CD14-positive monocyte (primary cell): ENCODE data around the gene STMND1. TPM values are rescaled to one million over a fixed set of nuclear protein-coding genes. Genes with fewer than 3 reads are reported as not detected.

ENCODE experiments used
- DNase-seq, 3 donors: peaks; one replicate each; pipeline ENCODE4 v3.0.0-alpha.2; 2011 to 2022
- H2AFZ ChIP-seq: 2 replicates; pipeline ENCODE4 v1.6.0; 2012; ENCODE audit warnings: mild to moderate bottlenecking, low read depth, low read length, inconsistent platforms; ENCODE audit not compliant: insufficient read depth, poor library complexity, severe bottlenecking
- H3K27ac ChIP-seq, 2 donors: 1 replicate in 1 of 2; 2 replicates in 1 of 2; pipeline ENCODE4 v1.5.1; 2012 to 2013; ENCODE audit warnings: low read length in 2 of 2, control low read depth in 1 of 2, inconsistent platforms in 1 of 2, low read depth in 1 of 2, mild to moderate bottlenecking in 1 of 2
- H3K27me3 ChIP-seq, 2 donors: one replicate each; pipeline versions ENCODE4 v1.6.0 to v1.6.1; 2011 to 2013; ENCODE audit warnings: low read length in 2 of 2; ENCODE audit not compliant: control insufficient read depth in 2 of 2, insufficient read depth in 2 of 2
- H3K36me3 ChIP-seq, 2 donors: replicated peaks in 1 of 2; 1 replicate in 1 of 2; 2 replicates in 1 of 2; pipeline versions ENCODE4 v1.5.1 to v1.6.1; 2012 to 2013; ENCODE audit warnings: low read length in 2 of 2, control low read depth in 1 of 2, inconsistent platforms in 1 of 2, mild to moderate bottlenecking in 1 of 2; ENCODE audit not compliant: insufficient read depth in 2 of 2, control insufficient read depth in 1 of 2
- H3K4me1 ChIP-seq, 2 donors: 1 replicate in 1 of 2; 2 replicates in 1 of 2; pipeline versions ENCODE4 v1.5.1 to v1.6.1; 2012 to 2013; ENCODE audit warnings: low read length in 2 of 2, control low read depth in 1 of 2, inconsistent platforms in 1 of 2, mild to moderate bottlenecking in 1 of 2, moderate library complexity in 1 of 2; ENCODE audit not compliant: insufficient read depth in 2 of 2, control insufficient read depth in 1 of 2
- H3K4me2 ChIP-seq: replicated peaks from 2 replicates; pipeline ENCODE3; 2012; ENCODE audit warnings: low read length, moderate library complexity, mild to moderate bottlenecking; ENCODE audit not compliant: poor library complexity, severe bottlenecking; ENCODE audit errors: extremely low read depth
- H3K4me3 ChIP-seq, 3 experiments: fragments of 200-600 bp in 1 of 3; sonication (generic) in 1 of 3; replicated peaks in 1 of 3; 1 replicate in 2 of 3; 2 replicates in 1 of 3; pipeline ENCODE4 v1.5.1; 2011 to 2013; ENCODE audit warnings: low read length in 3 of 3, mild to moderate bottlenecking in 3 of 3, control low read depth in 2 of 3, low read depth in 2 of 3, inconsistent platforms in 1 of 3, moderate library complexity in 1 of 3
- H3K79me2 ChIP-seq: 2 replicates; pipeline ENCODE4 v1.6.0; 2012; ENCODE audit warnings: mild to moderate bottlenecking, control low read depth, inconsistent platforms, low read length, moderate library complexity; ENCODE audit not compliant: insufficient read depth
- H3K9ac ChIP-seq: 2 replicates; pipeline ENCODE4 v1.6.0; 2017; ENCODE audit warnings: low read length, mild to moderate bottlenecking; ENCODE audit not compliant: insufficient read depth, poor library complexity, severe bottlenecking
- H3K9me3 ChIP-seq, 2 donors: replicated peaks in 1 of 2; 1 replicate in 1 of 2; 2 replicates in 1 of 2; pipeline versions ENCODE4 v1.5.1 to v1.6.1; 2012 to 2013; ENCODE audit warnings: low read length in 2 of 2, control low read depth in 1 of 2; ENCODE audit not compliant: control insufficient read depth in 1 of 2, insufficient read depth in 1 of 2
- H4K20me1 ChIP-seq: 2 replicates; pipeline ENCODE4 v1.6.0; 2012; ENCODE audit warnings: mild to moderate bottlenecking, low read length, control low read depth, moderate library complexity; ENCODE audit not compliant: insufficient read depth
- H3K27ac Mint-ChIP-seq, 7 donors: one replicate each; pipeline ENCODE4 v1.8.0; 2020; ENCODE audit warnings: mild to moderate bottlenecking in 7 of 7, mixed read lengths in 7 of 7, moderate library complexity in 6 of 7, inconsistent platforms in 2 of 7
- H3K27me3 Mint-ChIP-seq, 3 donors: one replicate each; pipeline ENCODE4 v1.8.0; 2021 to 2022; ENCODE audit warnings: low read depth in 3 of 3, mild to moderate bottlenecking in 3 of 3, mixed read lengths in 3 of 3, moderate library complexity in 3 of 3, inconsistent platforms in 1 of 3
- H3K36me3 Mint-ChIP-seq, 2 donors: one replicate each; pipeline ENCODE4 v1.8.0; 2020; ENCODE audit warnings: mixed read lengths in 2 of 2, inconsistent platforms in 1 of 2, mild to moderate bottlenecking in 1 of 2
- H3K4me1 Mint-ChIP-seq: one replicate; pipeline ENCODE4 v1.8.0; 2020; ENCODE audit warnings: mild to moderate bottlenecking, mixed read lengths
- H3K4me3 Mint-ChIP-seq, 2 donors: one replicate each; pipeline ENCODE4 v1.8.0; 2020; ENCODE audit warnings: mild to moderate bottlenecking in 2 of 2, mixed read lengths in 2 of 2, moderate library complexity in 1 of 2
- H3K9me3 Mint-ChIP-seq, 7 donors: one replicate each; pipeline ENCODE4 v1.8.0; 2020 to 2022; ENCODE audit warnings: mixed read lengths in 7 of 7, mild to moderate bottlenecking in 6 of 7, moderate library complexity in 6 of 7, inconsistent platforms in 2 of 7
- WGBS: methylation state at CpG from one replicate; pipeline ENCODE4 v1.1.5; 2013; ENCODE audit warnings: missing lambda C conversion rate; ENCODE audit not compliant: insufficient coverage; 5-methylcytosine and 5-hydroxymethylcytosine counted together
- intact Hi-C, 2 donors: fragments of 100-400 bp; cut with micrococcal nuclease; formaldehyde crosslinking; loops; one replicate each; pipeline versions ENCODE4 v1.15.0 to v1.15.1; 2023
- polyA plus RNA-seq, 3 donors: library from polyadenylated mRNA; depleted of rRNA in 1 of 3; unstranded in 2 of 3; stranded (reverse) in 1 of 3; fragments of 300-500 nt in 2 of 3; fragments of >200 nt in 1 of 3; fragmentation: Illumina TruSeq in 2 of 3; gene quantifications; 1 replicate in 2 of 3; 2 replicates in 1 of 3; pipeline ENCODE4 v1.2.3, GENCODE V29; 2012 to 2021
- TF ChIP-seq, protein P1 (sequence below): fragments of 200-600 bp; IDR thresholded peaks from one replicate; pipeline ENCODE4 v1.8.0; 2022; ENCODE audit warnings: antibody characterized with exemption, mild to moderate bottlenecking

Gene STMND1
- polyA plus RNA-seq, 3 donors, result not detected

- H3K27me3 ChIP-seq, result peaks cover 17 to 22% of the 10 kb centered on the region in 2 donors
- no peak overlapping the region for H3K27ac Mint-ChIP-seq
- H4K20me1 ChIP-seq, result no peaks in the 10 kb centered on the region
- H3K27me3 Mint-ChIP-seq, result peaks cover 9 to 16% (median 14%) of the 10 kb centered on the region in 3 donors
- H3K36me3 ChIP-seq, result no peaks in the 10 kb centered on the region
- H3K4me3 ChIP-seq, result no peak overlapping the region
- H3K36me3 Mint-ChIP-seq, result no peaks in the 10 kb centered on the region
- no peaks in the 10 kb centered on the region for H3K79me2 ChIP-seq
- peaks cover 6% of the 10 kb centered on the region for H3K4me1 Mint-ChIP-seq
- TF ChIP-seq, protein P1, sequence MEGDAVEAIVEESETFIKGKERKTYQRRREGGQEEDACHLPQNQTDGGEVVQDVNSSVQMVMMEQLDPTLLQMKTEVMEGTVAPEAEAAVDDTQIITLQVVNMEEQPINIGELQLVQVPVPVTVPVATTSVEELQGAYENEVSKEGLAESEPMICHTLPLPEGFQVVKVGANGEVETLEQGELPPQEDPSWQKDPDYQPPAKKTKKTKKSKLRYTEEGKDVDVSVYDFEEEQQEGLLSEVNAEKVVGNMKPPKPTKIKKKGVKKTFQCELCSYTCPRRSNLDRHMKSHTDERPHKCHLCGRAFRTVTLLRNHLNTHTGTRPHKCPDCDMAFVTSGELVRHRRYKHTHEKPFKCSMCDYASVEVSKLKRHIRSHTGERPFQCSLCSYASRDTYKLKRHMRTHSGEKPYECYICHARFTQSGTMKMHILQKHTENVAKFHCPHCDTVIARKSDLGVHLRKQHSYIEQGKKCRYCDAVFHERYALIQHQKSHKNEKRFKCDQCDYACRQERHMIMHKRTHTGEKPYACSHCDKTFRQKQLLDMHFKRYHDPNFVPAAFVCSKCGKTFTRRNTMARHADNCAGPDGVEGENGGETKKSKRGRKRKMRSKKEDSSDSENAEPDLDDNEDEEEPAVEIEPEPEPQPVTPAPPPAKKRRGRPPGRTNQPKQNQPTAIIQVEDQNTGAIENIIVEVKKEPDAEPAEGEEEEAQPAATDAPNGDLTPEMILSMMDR, result no peak
- intact Hi-C loops, result no loop called here
- no peak overlapping the region for H3K27ac ChIP-seq
- no peak overlapping the region for H3K4me2 ChIP-seq
- H3K4me1 ChIP-seq, result peaks cover 7% of the 10 kb centered on the region in 2 donors
- no peaks in the 10 kb centered on the region for H3K9me3 ChIP-seq
- no peak for DNase-seq
- H2AFZ ChIP-seq, result no peak overlapping the region
- H3K4me3 Mint-ChIP-seq, result no peak overlapping the region
- WGBS, result 100% methylated on average over 2 of the region's 6 CpGs
- H3K9ac ChIP-seq, result no peak overlapping the region
- peaks cover 0 to 2% (median 0%) of the 10 kb centered on the region in 7 donors for H3K9me3 Mint-ChIP-seq
Measured at GRCh38 chr6:17096096-17096495, 5.8 kb upstream of the STMND1 start.

DNA sequence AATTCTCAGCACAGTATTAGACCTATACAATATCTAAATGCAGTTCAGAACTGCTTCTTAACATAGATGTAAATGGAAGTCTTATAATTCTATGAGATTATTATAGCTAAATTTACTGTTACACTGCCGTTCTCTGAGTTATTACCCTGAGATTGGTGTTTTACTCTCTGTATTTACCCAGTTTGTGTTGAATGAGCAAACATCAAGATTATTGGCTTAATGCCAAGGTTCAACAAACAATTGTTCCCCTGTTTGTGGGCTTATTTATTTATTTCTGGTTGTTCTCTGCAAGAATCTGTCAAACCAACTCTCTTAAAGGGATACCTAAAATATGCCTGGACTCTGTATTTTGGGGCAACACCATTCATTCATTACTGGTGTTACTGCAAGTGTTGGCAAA is 5.2 kb upstream of the STMND1 start:
- Histone ChIP-seq H3K4me2 (no peak overlapping the region), H3K79me2 (no peaks in the 10 kb centered on the region), H3K36me3 (no peaks in the 10 kb centered on the region), H3K4me3 (no peak overlapping the region), H3K27me3 (peaks cover 18 to 28% of the 10 kb centered on the region in 2 donors), H3K4me1 (peaks cover 12% of the 10 kb centered on the region in 2 donors), H3K9ac (no peak overlapping the region), H3K27ac (no peak overlapping the region), H3K9me3 (no peaks in the 10 kb centered on the region), H4K20me1 (no peaks in the 10 kb centered on the region), H2AFZ (no peak overlapping the region)
- intact Hi-C loops, result no loop called here
- DNase-seq, result no peak
- Mint-ChIP-seq H3K27me3 (peaks cover 14 to 20% (median 18%) of the 10 kb centered on the region in 3 donors), H3K4me3 (no peak overlapping the region), H3K4me1 (peaks cover 10% of the 10 kb centered on the region), H3K9me3 (peaks cover 0 to 3% (median 2%) of the 10 kb centered on the region in 7 donors), H3K27ac (no peak overlapping the region), H3K36me3 (no peaks in the 10 kb centered on the region)
- TF ChIP-seq, protein P1, result no peak
- WGBS, result no CpG with 5 or more reads among the region's 1 CpG
